IPS DF 4.7 (cell line): ENCODE measurements around the gene CLPX.
"Not testable (repeated sequence)": the region's sequence is repeated elsewhere in the genome, so short reads cannot be mapped to it uniquely, and the experiment has no call there.

Source experiments
- DNase-seq: peaks from one replicate; pipeline ENCODE4 v3.0.0-alpha.2; 2013; ENCODE audit warnings: low spot score; ENCODE audit errors: extremely low read depth

The CLPX gene

GRCh38 chr15:65206750-65207149 is 21.6 kb upstream of the CLPX start:
- no peak for DNase-seq

- DNase-seq: no peak
Observed at GRCh38 chr15:65204931-65205660, 20.0 kb upstream of the CLPX start.

GRCh38 chr15:65204236-65204930 is 19.2 kb upstream of the CLPX start:
- DNase-seq: no peak

GRCh38 chr15:65201918-65202317 is 16.8 kb upstream of the CLPX start:
- no peak for DNase-seq

GRCh38 chr15:65198571-65198970 is 13.4 kb upstream of the CLPX start:
- no peak for DNase-seq

GRCh38 chr15:65197337-65197645 is 12.1 kb upstream of the CLPX start:
- no peak for DNase-seq

- DNase-seq: no peak
Observed at GRCh38 chr15:65196637-65197336, 11.6 kb upstream of the CLPX start.

GRCh38 chr15:65195548-65195923 is 10.4 kb upstream of the CLPX start:
- DNase-seq: no peak

GRCh38 chr15:65194826-65195547 is 9.8 kb upstream of the CLPX start:
- no peak for DNase-seq

GRCh38 chr15:65192016-65192415 is 6.9 kb upstream of the CLPX start:
- DNase-seq: no peak

GRCh38 chr15:65189102-65189740 is 4.1 kb upstream of the CLPX start:
- DNase-seq: no peak

GRCh38 chr15:65188472-65188871 is 3.3 kb upstream of the CLPX start:
- DNase-seq: not testable (repeated sequence)

GRCh38 chr15:65184305-65184867 is 756 bp downstream of the CLPX start:
- DNase-seq: no peak

GRCh38 chr15:65183865-65184159 is 1.3 kb downstream of the CLPX start:
- DNase-seq: no peak

- no peak for DNase-seq
Observed at GRCh38 chr15:65182538-65182937, 2.6 kb downstream of the CLPX start.

GRCh38 chr15:65181582-65182353 is 3.4 kb downstream of the CLPX start:
- not testable (repeated sequence) for DNase-seq

- no peak for DNase-seq
Observed at GRCh38 chr15:65180167-65180566, 5.0 kb downstream of the CLPX start.

- no peak for DNase-seq
Observed at GRCh38 chr15:65177901-65178300, 7.2 kb downstream of the CLPX start.

- no peak for DNase-seq
Observed at GRCh38 chr15:65176056-65176455, 9.1 kb downstream of the CLPX start.

- DNase-seq: no peak
Observed at GRCh38 chr15:65175511-65175910, 9.6 kb downstream of the CLPX start.

GRCh38 chr15:65174509-65174908 is 10.6 kb downstream of the CLPX start:
- DNase-seq: no peak
